Renal pelvis (tissue), 4 donors: ENCODE results near the gene SLC30A3. TPM values are rescaled to one million over a fixed set of nuclear protein-coding genes. Genes with fewer than 3 reads are reported as not detected.

Source experiments
- DNase-seq: peaks from one replicate; pipeline ENCODE4 v3.0.0-alpha.2; 2013
- polyA plus RNA-seq, 3 donors: library from polyadenylated mRNA; unstranded; fragments of 120-200 nt; gene quantifications; one replicate each; pipeline ENCODE4 v1.2.1, GENCODE V29; 2013; ENCODE audit not compliant: insufficient read length in 3 of 3

The SLC30A3 gene
- polyA plus RNA-seq, 3 donors: 7.6 to 13.2 (median 10.8) TPM

DNA sequence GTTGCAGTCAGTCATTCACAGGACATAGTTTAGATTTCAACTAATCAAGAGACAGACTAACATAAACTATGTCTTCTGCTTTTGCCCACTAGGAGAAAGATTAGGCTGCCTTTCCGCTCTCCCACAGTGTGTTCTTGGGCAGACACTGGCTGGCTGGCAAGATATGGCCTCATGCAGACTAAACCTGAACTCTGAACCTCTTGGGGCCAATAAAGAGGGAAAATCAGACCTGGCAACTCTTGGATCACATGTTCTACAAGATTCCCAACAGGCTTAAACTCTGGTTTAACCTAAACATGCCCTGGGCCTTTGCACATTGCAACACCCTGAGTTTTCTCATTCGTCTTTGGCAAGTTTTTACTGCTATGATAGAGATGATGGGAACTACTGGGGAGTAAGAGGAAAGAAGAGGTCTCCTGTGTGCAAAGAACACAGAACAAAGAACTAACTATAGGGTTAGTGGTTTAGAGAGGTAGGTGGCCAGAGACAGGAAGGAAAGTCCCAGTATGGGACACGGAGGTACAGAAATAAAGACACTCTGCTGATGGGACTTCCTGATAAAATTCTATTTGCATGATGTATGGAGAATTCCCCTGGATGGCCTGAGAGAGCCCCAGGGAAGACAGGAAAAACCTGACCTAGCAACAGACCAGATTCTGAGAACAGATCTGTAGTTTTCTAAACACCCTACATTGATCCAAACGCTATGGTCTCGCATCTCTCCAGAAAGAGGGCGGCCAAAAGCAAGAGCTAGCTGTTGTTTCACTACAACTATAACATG, 53.0 kb downstream of the SLC30A3 start:
- DNase-seq: no peak

DNA sequence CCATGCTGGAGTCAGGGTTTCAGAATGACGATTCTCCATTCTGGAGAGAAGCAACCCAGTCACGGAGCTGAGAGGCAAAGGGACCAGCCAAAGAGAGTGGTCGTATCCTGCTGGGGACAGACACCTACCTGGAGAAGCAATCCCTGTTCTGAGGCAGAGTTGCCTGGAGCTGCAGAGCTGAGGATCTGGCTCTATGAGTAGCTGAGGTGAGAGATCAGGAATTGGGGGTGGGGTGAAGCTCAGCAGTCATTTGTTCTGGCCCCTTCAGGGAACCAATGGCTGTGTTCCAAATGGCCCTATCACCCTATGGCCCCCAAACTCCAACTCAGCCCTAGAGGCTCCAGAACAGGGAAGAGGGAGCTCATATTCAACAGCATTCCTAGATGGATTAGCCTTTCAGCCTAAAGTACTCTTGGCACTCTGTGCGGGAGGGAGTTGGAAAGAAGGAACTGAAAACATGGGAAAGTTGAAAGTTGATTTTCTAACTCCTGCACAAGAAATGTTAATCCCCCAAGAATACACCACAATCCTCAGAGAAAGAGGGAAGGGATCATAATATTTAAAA, 54.3 kb downstream of the SLC30A3 start:
- no peak for DNase-seq

DNA sequence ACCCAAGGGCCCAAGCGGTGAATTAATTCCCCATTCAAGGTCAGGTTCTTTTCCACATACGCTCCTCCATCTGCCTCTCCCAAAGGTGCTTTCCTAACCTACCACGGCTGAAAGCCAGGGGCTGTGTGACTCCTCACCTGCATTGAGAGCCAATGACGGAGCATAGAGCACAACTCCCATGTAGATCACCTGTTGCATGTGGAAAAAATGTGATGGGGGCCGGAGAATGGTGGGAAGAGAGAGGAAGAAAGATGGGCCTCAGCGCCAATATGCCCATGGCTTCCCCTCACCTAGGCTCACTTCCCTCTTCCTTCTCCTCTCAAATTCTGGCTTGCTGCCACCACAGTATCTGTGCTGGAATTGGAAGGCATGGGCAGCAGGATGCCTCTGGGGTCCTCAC, 56.5 kb downstream of the SLC30A3 start:
- no peak for DNase-seq

DNA sequence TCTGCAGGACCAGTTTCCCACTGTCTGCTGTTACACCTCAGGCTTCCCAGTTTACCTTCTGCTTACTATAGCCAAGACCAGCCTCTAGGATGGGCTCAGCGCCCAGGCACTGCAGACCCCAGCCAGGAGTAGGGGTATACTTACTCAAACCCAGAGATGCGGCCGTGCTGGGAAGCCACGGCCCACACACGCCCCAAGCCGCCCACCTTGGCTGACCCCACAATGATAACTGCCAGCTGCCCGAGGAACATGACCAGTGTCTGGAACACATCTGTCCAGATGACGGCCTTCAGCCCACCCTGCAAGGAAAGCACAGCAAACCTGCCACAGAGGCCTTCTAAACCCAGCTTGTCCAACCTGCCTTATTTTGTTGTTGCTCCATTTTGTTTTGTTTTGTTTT, 57.6 kb downstream of the SLC30A3 start:
- no peak for DNase-seq

DNA sequence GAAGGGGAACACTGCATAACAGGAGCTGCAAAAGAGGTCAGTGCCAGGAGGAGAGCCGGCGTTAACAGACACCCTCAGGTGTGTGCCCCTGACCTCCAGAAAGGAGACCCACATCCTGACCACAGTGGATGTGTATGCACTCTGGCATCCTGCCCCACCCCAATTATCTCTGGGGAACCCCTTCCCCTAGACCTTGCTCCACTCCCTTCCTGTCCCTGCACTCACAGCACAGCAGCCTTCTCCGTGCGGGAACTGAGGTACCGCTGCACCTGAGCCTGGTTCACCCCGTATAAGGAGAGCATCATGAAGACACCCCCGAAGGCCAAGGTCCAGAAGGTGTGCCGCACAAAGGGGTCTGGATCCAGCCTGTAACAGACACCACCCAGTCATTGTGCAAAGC, 58.3 kb downstream of the SLC30A3 start:
- DNase-seq: no peak

DNA sequence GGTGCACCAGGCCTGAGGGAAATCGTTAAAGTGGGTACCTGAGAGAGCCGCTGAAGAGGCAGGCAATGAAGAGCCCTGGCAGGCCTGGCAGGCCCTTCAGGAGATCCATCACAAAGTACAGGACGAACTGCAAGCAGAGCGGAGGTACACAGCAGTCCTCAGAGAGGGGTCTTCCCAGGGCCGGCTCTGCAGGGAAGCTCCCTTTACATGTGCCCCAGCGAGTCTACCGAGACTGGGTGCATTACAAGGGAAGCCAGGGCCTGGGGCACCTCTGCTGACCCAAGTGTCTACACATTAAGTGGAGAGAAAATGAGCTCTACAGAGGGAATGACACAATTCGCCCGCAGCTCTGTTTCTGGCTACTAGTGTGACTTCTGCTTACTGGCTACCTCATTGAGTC, 59.1 kb downstream of the SLC30A3 start:
- no peak for DNase-seq

Other genes with a start within 250 kb of the SLC30A3 start
- gene TMEM214, start 230.1 kb downstream of the SLC30A3 start, polyA plus RNA-seq: 10 to 100 TPM; 62.3 to 68.9 (median 66.7) TPM
- gene AGBL5, start 211.4 kb downstream of the SLC30A3 start, polyA plus RNA-seq: 10 to 100 TPM; 67.1 to 68.4 (median 67.5) TPM
- 100 to 1,000 TPM; 228 to 288 (median 247) TPM for gene OST4, start 191.4 kb downstream of the SLC30A3 start, polyA plus RNA-seq
- gene EMILIN1, start 184.4 kb downstream of the SLC30A3 start, polyA plus RNA-seq: 100 to 1,000 TPM in 2 of 3 donors, 10 to 100 TPM in 1; 70.9 to 135 (median 102) TPM
- gene KHK, start 176.3 kb downstream of the SLC30A3 start, polyA plus RNA-seq: 10 to 100 TPM; 57.6 to 62.8 (median 60.6) TPM
- 1 to 10 TPM; 5.7 to 8.1 (median 7.5) TPM for gene CGREF1, start 143.9 kb downstream of the SLC30A3 start, polyA plus RNA-seq
- 1 to 10 TPM; 1.3 to 2.5 (median 1.4) TPM for gene ABHD1, start 139.2 kb downstream of the SLC30A3 start, polyA plus RNA-seq
- 10 to 100 TPM; 49.2 to 59.0 (median 51.6) TPM for gene PREB, start 128.4 kb downstream of the SLC30A3 start, polyA plus RNA-seq
- not detected for gene PRR30, start 123.6 kb downstream of the SLC30A3 start, polyA plus RNA-seq
- under 1 TPM; 0.50 to 0.66 (median 0.55) TPM for gene TCF23, start 114.0 kb downstream of the SLC30A3 start, polyA plus RNA-seq
- 100 to 1,000 TPM; 158 to 166 (median 164) TPM for gene ATRAID, start 51.0 kb downstream of the SLC30A3 start, polyA plus RNA-seq
- 10 to 100 TPM; 46.6 to 56.2 (median 48.8) TPM for gene SLC5A6, start 50.8 kb downstream of the SLC30A3 start, polyA plus RNA-seq
- 10 to 100 TPM; 58.5 to 59.9 (median 58.9) TPM for gene CAD, start 45.7 kb downstream of the SLC30A3 start, polyA plus RNA-seq
- gene DNAJC5G, start 12.4 kb upstream of the SLC30A3 start, polyA plus RNA-seq: 1 to 10 TPM in 2 of 3 donors, under 1 TPM in 1; 0.60 to 2.6 (median 1.4) TPM
- 1 to 10 TPM; 4.4 to 8.2 (median 7.6) TPM for gene TRIM54, start 19.4 kb upstream of the SLC30A3 start, polyA plus RNA-seq
- 1 to 10 TPM in 2 of 3 donors, under 1 TPM in 1; 0.62 to 1.6 (median 1.0) TPM for gene UCN, start 45.4 kb upstream of the SLC30A3 start, polyA plus RNA-seq
- gene MPV17, start 60.0 kb upstream of the SLC30A3 start, polyA plus RNA-seq: 10 to 100 TPM; 72.3 to 89.1 (median 88.3) TPM
- gene GTF3C2, start 93.7 kb upstream of the SLC30A3 start, polyA plus RNA-seq: 10 to 100 TPM; 69.1 to 80.2 (median 79.8) TPM
- 10 to 100 TPM; 52.5 to 55.1 (median 53.0) TPM for gene EIF2B4, start 107.3 kb upstream of the SLC30A3 start, polyA plus RNA-seq
- gene SNX17, start 107.6 kb upstream of the SLC30A3 start, polyA plus RNA-seq: 100 to 1,000 TPM; 108 to 121 (median 109) TPM
- gene ZNF513, start 117.7 kb upstream of the SLC30A3 start, polyA plus RNA-seq: 10 to 100 TPM; 23.7 to 27.3 (median 24.6) TPM
- gene PPM1G, start 146.5 kb upstream of the SLC30A3 start, polyA plus RNA-seq: 100 to 1,000 TPM in 1 of 3 donors, 10 to 100 TPM in 2; 91.2 to 107 (median 96.4) TPM
- 100 to 1,000 TPM; 128 to 141 (median 133) TPM for gene NRBP1, start 165.6 kb upstream of the SLC30A3 start, polyA plus RNA-seq
- gene KRTCAP3, start 179.3 kb upstream of the SLC30A3 start, polyA plus RNA-seq: 10 to 100 TPM in 1 of 3 donors, 1 to 10 TPM in 2; 6.1 to 10.6 (median 9.5) TPM
- 10 to 100 TPM; 41.0 to 76.4 (median 66.0) TPM for gene IFT172, start 226.7 kb upstream of the SLC30A3 start, polyA plus RNA-seq
- 1 to 10 TPM; 6.6 to 8.3 (median 8.1) TPM for gene FNDC4, start 232.2 kb upstream of the SLC30A3 start, polyA plus RNA-seq
- under 1 TPM in 2 of 3 donors, not detected in 1; 0.10 to 0.40 TPM for gene GCKR, start 233.8 kb upstream of the SLC30A3 start, polyA plus RNA-seq